Stimulated activated naive CD8-positive, alpha-beta T cell treated with anti-CD3 and anti-CD28 coated beads, Interleukin-15, amount 100 ng/mL, for 72 hours (primary cell): ENCODE measurements around the gene GBF1.
A peak's percentile ranks its signal among the peaks of the same experiment; 100 is the strongest.

Experiments used
- ATAC-seq: fragments of 150-1000 bp; cut with Tn5 transposase; 2 replicates; pipeline ENCODE4 v1.10.0; 2021; ENCODE audit warnings: mild to moderate bottlenecking, moderate library complexity
- DNase-seq, 2 donors: peaks; one replicate each; pipeline ENCODE4 v3.0.0; 2021 to 2022
- H3K27ac Mint-ChIP-seq, 2 donors: one replicate each; pipeline ENCODE4 v1.8.0; 2022; ENCODE audit warnings: mild to moderate bottlenecking in 2 of 2, mixed read lengths in 2 of 2, moderate library complexity in 2 of 2
- H3K27me3 Mint-ChIP-seq: one replicate; pipeline ENCODE4 v1.8.0; 2022; ENCODE audit warnings: mixed read lengths
- H3K4me1 Mint-ChIP-seq: one replicate; pipeline ENCODE4 v1.8.0; 2022; ENCODE audit warnings: mild to moderate bottlenecking, mixed read lengths
- H3K4me3 Mint-ChIP-seq, 2 donors: one replicate each; pipeline ENCODE4 v1.8.0; 2022; ENCODE audit warnings: mild to moderate bottlenecking in 2 of 2, mixed read lengths in 2 of 2, moderate library complexity in 1 of 2
- H3K9me3 Mint-ChIP-seq, 2 donors: one replicate each; pipeline ENCODE4 v1.8.0; 2022; ENCODE audit warnings: mixed read lengths in 2 of 2

Gene GBF1

GRCh38 chr10:102367441-102367840, 122.1 kb downstream of the GBF1 start:
- Mint-ChIP-seq H3K4me1 (no peaks in the 10 kb centered on the region), H3K9me3 (no peaks in the 10 kb centered on the region), H3K4me3 (no peak overlapping the region), H3K27me3 (no peaks in the 10 kb centered on the region), H3K27ac (no peak overlapping the region)
- DNase-seq (no peak), ATAC-seq (no peak)

DNA sequence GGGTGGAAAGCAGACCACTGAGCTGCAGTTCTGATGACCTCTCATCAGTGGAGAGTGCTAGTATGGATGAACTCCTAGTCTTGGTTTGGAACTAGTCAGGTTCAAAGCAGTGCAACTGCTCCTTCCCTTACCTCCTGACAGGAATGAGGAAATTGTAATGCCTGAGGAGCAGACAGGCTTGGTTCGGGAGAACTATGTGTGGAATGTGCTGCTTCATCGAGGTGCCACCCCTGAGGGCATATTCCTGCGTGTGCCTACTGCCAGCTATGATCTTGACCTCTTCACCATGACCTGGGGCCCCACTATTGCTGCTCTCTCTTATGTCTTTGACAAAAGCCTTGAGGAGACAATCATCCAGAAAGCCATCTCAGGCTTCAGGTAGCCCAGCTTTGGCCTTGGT, 122.7 kb downstream of the GBF1 start:
- DNase-seq, result no peak
- no peaks in the 10 kb centered on the region for H3K27me3 Mint-ChIP-seq
- no peak for ATAC-seq
- no peaks in the 10 kb centered on the region for H3K4me1 Mint-ChIP-seq
- H3K27ac Mint-ChIP-seq, result no peak overlapping the region
- no peaks in the 10 kb centered on the region for H3K9me3 Mint-ChIP-seq
- no peak overlapping the region for H3K4me3 Mint-ChIP-seq

- peak overlapping the region in 1 of 2 donors; percentile 63 for H3K27ac Mint-ChIP-seq
- no peak overlapping the region for H3K4me3 Mint-ChIP-seq
- DNase-seq, result no peak
- H3K4me1 Mint-ChIP-seq, result no peaks in the 10 kb centered on the region
- no peak for ATAC-seq
- no peaks in the 10 kb centered on the region for H3K9me3 Mint-ChIP-seq
- H3K27me3 Mint-ChIP-seq, result no peaks in the 10 kb centered on the region
These were observed 126.0 kb downstream of the GBF1 start for GRCh38 chr10:102371295-102371694.

DNA sequence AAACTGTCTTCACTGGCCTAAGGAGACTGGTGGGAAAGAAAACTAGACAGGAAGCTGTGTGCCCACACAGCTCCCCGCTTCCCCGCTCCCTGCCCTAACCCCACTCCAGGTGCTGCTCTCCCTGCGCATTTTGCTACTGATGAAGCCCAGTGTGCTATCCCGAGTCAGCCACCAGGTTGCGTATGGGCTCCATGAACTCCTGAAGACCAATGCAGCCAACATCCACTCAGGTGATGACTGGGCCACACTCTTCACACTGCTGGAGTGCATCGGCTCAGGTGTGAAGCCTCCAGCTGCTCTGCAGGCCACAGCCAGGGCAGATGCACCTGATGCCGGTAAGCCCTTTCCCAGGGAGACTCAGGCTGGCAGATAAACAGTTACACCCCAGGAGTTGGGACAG, 129.9 kb downstream of the GBF1 start:
- Mint-ChIP-seq H3K27me3 (no peaks in the 10 kb centered on the region), H3K9me3 (no peaks in the 10 kb centered on the region), H3K27ac (no peak overlapping the region), H3K4me3 (no peak overlapping the region), H3K4me1 (no peaks in the 10 kb centered on the region)
- DNase-seq, result no peak
- ATAC-seq, result peak; percentile 56

DNA sequence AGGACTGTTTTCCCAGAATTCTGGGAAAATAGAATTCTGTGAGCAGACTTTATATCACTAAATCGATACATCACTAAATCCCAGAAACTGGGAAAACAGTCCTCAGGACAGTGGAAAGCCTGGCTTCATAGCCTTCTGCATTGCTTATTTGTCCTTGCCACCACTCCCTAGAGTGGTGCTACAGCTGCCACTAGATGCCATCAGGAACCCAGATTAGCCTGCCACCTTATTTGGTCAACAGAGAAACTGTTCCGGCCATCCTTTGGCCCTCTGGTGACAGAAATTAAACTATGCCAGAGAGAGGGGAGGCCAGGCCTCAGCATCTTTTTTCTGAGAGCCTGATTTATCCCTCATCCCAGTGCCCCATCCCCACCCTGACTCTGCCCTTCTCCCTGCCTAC, 130.5 kb downstream of the GBF1 start:
- no peaks in the 10 kb centered on the region for H3K4me1 Mint-ChIP-seq
- H3K4me3 Mint-ChIP-seq, result no peak overlapping the region
- no peaks in the 10 kb centered on the region for H3K9me3 Mint-ChIP-seq
- ATAC-seq, result no peak
- H3K27ac Mint-ChIP-seq, result no peak overlapping the region
- no peaks in the 10 kb centered on the region for H3K27me3 Mint-ChIP-seq
- DNase-seq, result no peak

GRCh38 chr10:102376901-102377300, 131.6 kb downstream of the GBF1 start:
- Mint-ChIP-seq H3K27me3 (no peaks in the 10 kb centered on the region), H3K9me3 (no peaks in the 10 kb centered on the region), H3K4me3 (no peak overlapping the region), H3K27ac (no peak overlapping the region), H3K4me1 (no peaks in the 10 kb centered on the region)
- DNase-seq (no peak), ATAC-seq (no peak)

DNA sequence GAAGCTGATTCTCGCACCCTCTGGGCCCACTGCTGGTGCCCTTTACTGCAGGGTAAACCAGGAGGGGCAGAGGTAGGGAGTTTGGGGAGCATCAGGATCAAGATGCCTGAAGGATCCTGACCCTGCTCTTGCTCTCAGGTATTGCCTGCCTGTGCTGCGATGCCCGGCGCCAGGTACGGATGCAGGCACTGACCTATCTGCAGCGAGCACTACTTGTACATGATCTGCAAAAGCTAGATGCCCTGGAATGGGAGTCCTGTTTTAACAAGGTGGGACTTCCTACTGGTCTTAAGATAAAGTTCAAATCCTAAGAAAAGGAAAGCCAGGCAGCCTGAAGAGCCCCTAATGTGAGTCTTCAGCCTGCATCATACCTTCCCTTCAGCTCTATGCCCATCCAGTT, 134.1 kb downstream of the GBF1 start:
- Mint-ChIP-seq H3K4me1 (peaks cover 5% of the 10 kb centered on the region), H3K27me3 (no peaks in the 10 kb centered on the region), H3K9me3 (no peaks in the 10 kb centered on the region), H3K4me3 (no peak overlapping the region), H3K27ac (no peak overlapping the region)
- ATAC-seq, result no peak
- no peak for DNase-seq

DNA sequence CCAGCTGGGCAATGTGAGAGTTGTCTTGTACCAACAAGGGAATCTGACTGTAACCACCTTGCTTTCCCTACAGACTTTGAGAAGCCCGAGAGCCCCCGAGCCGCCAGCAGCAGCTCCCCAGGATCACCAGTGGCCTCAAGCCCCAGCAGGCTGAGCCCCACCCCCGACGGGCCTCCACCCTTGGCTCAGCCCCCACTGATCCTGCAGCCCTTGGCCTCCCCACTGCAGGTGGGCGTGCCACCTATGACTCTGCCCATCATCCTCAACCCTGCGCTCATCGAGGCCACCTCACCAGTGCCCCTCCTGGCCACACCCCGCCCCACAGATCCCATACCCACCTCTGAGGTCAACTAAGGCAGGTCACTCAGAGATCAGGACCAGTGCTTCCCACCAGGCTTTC, 136.7 kb downstream of the GBF1 start:
- ATAC-seq (no peak), DNase-seq (no peak)
- H3K27ac Mint-ChIP-seq, result no peak overlapping the region
- peaks cover 15% of the 10 kb centered on the region for H3K4me1 Mint-ChIP-seq
- no peak overlapping the region for H3K4me3 Mint-ChIP-seq
- H3K9me3 Mint-ChIP-seq, result no peaks in the 10 kb centered on the region
- no peaks in the 10 kb centered on the region for H3K27me3 Mint-ChIP-seq

DNA sequence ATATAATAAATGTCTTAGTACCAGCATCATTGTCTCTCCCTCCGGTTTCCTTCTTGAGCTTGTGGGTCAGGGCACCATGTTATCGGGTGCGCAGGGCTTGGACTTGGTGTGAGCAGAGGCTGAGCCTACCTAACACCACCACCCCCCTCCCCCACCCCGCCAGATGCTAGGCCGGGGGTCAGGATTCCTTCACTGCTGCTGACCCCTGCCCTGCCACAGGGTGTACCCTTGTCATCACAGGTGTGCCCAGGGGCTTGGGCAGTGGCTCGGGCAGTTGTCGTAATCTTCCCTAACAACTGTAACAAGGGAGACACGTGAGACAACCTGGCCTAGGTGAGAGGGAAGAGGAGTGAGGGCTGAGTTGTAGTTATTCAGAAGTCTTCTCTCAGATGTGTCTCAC, 137.5 kb downstream of the GBF1 start:
- DNase-seq (no peak), ATAC-seq (no peak)
- H3K27ac Mint-ChIP-seq, result no peak overlapping the region
- no peaks in the 10 kb centered on the region for H3K27me3 Mint-ChIP-seq
- no peaks in the 10 kb centered on the region for H3K9me3 Mint-ChIP-seq
- peaks cover 15% of the 10 kb centered on the region for H3K4me1 Mint-ChIP-seq
- no peak overlapping the region for H3K4me3 Mint-ChIP-seq

- no peak overlapping the region for H3K4me3 Mint-ChIP-seq
- no peaks in the 10 kb centered on the region for H3K9me3 Mint-ChIP-seq
- DNase-seq, result peak in 1 of 2 donors; percentile 23
- H3K27ac Mint-ChIP-seq, result no peak overlapping the region
- H3K4me1 Mint-ChIP-seq, result peaks cover 15% of the 10 kb centered on the region
- no peaks in the 10 kb centered on the region for H3K27me3 Mint-ChIP-seq
- peak; percentile 64 for ATAC-seq
These were observed 138.7 kb downstream of the GBF1 start for GRCh38 chr10:102384053-102384452.

- peaks cover 15% of the 10 kb centered on the region for H3K4me1 Mint-ChIP-seq
- no peaks in the 10 kb centered on the region for H3K9me3 Mint-ChIP-seq
- ATAC-seq (peak; percentile 52), DNase-seq (no peak)
- H3K27me3 Mint-ChIP-seq, result no peaks in the 10 kb centered on the region
- H3K27ac Mint-ChIP-seq, result peak overlapping the region in 1 of 2 donors; percentile 63
- no peak overlapping the region for H3K4me3 Mint-ChIP-seq
These were observed 139.5 kb downstream of the GBF1 start for GRCh38 chr10:102384606-102385429.

- no peak for DNase-seq
- H3K4me1 Mint-ChIP-seq, result peaks cover 32% of the 10 kb centered on the region
- no peak overlapping the region for H3K27ac Mint-ChIP-seq
- no peak overlapping the region for H3K4me3 Mint-ChIP-seq
- H3K9me3 Mint-ChIP-seq, result no peaks in the 10 kb centered on the region
- no peaks in the 10 kb centered on the region for H3K27me3 Mint-ChIP-seq
- no peak for ATAC-seq
These were observed 144.6 kb downstream of the GBF1 start for GRCh38 chr10:102389894-102390293.

DNA sequence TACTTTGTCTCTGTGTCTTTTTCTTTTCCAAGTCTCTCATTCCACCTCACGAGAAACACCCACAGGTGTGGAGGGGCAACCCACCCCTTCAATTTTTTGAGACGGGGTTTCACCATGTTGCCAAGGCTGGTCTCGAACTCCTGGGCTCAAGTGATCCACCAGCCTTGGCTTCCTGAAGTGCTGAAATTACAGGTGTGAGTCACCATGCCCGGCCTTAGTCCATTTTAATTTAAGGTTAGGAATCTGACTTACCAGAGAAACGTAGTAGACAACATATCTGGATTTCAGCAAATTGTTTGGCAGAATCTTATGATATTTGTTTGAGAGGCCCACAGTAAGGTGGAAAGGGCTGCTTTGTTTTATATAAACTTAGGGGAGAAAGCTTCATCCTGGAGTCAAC, 147.0 kb downstream of the GBF1 start:
- no peak overlapping the region for H3K27ac Mint-ChIP-seq

GRCh38 chr10:102393411-102394078, 148.2 kb downstream of the GBF1 start:
- Mint-ChIP-seq H3K27ac (peak overlapping the region; percentile 98 to 99), H3K4me1 (peaks cover 53% of the 10 kb centered on the region), H3K27me3 (no peaks in the 10 kb centered on the region), H3K4me3 (peak overlapping the region; percentile 86 to 96), H3K9me3 (no peaks in the 10 kb centered on the region)
- ATAC-seq (no peak), DNase-seq (no peak)

More for the DNA sequence above, 147.0 kb downstream of the GBF1 start:
- Mint-ChIP-seq H3K9me3 (no peaks in the 10 kb centered on the region), H3K4me1 (peaks cover 40% of the 10 kb centered on the region), H3K4me3 (peak overlapping the region in 1 of 2 donors; percentile 86), H3K27me3 (no peaks in the 10 kb centered on the region)
- no peak for DNase-seq
- no peak for ATAC-seq

- H3K27me3 Mint-ChIP-seq, result no peaks in the 10 kb centered on the region
- no peaks in the 10 kb centered on the region for H3K9me3 Mint-ChIP-seq
- H3K4me1 Mint-ChIP-seq, result peaks cover 58% of the 10 kb centered on the region
- peak overlapping the region; percentile 86 to 96 for H3K4me3 Mint-ChIP-seq
- peak overlapping the region; percentile 98 to 99 for H3K27ac Mint-ChIP-seq
- ATAC-seq (peak; percentile 90), DNase-seq (peak; percentile 100)
These were observed 148.9 kb downstream of the GBF1 start for GRCh38 chr10:102394079-102394800.
